Inflammatory macrophage treated with lipopolysaccharide for 1 hour (primary cell): ENCODE data around the gene GLIS1.
"Not testable (repeated sequence)": the region's sequence is repeated elsewhere in the genome, so short reads cannot be mapped to it uniquely, and the experiment has no call there.

ENCODE experiments used
- DNase-seq, 2 donors: peaks; one replicate each; pipeline ENCODE4 v3.0.0-alpha.2; 2020 to 2022

Gene GLIS1

DNA sequence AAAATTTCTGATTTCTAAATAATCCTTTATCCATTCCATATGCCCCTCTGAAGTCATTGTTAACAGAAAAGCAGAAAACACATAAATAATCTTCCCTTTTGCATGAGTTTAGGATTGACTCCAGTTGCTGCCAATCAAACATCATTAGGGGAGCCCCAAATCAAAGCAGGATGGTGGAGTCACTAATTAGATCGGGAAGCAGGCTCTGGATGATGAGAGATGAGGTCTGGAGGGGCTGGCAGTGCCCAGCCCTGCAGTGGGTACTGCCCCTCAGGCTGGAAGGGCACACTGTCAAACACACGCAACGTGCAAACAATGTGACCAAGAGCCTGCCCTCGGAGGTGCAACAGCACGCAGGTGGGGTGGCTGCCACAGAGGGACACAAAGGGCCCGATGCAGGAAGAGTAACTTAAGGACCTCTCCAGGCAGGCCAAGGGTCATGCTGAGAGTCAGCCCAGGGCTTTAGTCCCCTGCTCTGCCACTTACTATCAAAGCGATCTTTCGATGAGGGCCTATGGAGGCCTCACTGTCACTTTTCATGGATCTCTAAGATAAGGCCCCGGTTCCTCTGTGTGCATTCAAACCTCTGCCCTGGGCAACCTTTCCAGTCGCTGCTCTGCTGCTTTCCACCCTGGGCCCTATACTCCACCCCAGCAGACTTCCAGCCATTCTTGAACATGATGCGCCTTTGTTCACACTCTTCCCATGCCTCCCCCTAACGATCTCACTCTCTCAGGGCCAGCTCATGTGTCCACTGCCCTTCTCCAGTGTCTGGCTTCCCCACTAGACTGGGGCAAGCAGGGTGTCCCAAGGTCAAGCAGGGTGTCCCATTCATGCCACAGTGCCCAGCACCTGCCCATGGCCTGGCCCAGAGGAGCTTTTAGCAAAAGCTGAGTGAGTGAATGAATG lies 180.9 kb downstream of the GLIS1 start:
- DNase-seq, result no peak

GRCh38 chr1:53557369-53557768 lies 181.6 kb downstream of the GLIS1 start:
- DNase-seq, result no peak

GRCh38 chr1:53556657-53557227 lies 182.2 kb downstream of the GLIS1 start:
- DNase-seq, result no peak

DNA sequence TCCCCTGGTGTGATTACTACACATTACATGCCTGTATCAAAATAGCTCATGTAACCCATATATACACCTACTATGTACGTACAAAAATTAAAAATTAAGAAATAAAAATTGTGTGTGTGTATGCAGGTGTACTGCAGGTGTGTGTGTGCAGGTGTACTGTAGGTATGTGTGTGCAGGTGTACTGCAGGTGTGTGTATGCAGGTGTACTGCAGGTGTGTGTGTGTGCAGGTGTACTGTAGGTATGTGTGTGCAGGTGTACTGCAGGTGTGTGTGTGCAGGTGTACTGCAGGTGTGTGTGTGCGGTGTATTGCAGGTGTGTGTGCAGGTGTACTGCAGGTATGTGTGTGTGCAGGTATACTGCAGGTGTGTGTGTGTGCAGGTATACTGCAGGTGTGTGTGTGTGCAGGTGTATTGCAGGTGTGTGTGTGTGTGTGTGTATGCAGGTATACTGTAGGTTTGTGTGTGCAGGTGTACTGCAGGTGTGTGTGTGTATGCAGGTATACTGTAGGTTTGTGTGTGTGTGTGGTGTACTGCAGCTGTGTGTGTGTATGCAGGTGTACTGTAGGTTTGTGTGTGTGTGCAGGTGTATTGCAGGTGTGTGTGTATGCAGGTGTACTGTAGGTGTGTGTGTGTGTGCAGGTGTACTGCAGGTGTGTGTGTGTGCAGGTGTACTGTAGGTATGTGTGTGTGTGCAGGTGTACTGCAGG lies 183.2 kb downstream of the GLIS1 start:
- DNase-seq, result not testable (repeated sequence)

- DNase-seq, result no peak
Measured at GRCh38 chr1:53554592-53555305, 184.2 kb downstream of the GLIS1 start.

GRCh38 chr1:53553734-53554509 lies 185.0 kb downstream of the GLIS1 start:
- no peak for DNase-seq

DNA sequence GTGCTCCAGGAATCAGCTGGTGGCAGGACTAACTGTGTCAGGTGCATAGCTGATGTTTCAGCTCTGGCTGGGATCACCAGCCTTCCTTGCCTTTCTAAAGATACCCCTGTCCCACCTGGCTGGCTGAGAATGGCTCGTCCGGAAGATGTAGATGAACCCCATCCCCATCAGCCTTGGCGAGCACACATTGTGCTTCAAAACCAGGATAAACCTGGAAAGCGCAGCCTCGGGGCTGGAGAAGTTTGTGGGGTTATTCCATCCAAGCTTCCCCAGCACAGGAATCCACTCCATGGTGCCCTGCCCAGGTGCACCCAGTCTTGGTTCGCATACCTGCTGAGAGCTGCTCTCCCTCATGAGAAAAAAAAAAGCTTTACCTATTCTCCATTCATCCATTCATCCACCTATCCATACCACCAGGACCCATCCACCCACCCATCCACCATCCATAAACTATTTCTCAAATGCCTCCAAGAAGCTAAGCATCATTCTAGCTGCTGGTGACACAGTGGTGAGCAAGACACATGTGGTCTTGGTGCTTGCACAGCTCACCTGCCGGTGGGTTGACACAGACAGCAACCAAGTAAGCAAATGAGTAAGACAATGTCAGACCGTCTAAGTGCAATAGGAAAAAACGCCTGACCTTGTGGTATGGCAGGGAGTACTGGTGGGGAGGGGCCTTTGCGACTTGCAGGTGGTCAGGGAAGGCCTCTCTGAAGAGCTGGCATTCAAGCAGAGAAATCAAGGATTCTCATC lies 185.8 kb downstream of the GLIS1 start:
- no peak for DNase-seq

GRCh38 chr1:53552146-53552861 lies 186.7 kb downstream of the GLIS1 start:
- no peak for DNase-seq

DNA sequence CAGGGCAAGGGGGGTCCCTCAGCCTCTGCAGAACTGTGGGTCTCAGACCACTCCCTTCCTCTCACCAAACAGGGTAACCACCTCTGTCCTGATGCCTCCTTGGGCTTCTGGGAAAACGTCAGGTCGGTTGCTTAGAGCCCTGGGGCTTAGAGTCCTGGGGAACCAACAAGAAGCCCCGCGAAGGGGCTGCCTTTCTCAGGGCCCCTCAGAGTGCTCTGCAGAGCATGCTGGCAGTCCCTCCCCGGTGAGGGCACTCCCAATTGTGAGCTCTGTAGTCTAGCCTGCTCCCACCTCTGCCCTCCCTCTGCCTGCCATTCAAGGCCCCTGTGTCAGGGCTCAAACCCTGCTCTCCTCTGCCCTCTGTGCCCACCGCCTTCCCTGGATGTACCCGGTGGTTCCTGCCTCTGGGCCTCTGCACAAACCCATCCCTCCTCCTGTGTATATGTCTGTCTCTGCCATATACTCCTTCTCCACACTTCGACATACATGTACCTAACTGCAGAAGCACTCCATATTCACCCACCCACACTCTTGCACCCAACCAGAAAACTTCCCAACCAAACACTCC lies 187.5 kb downstream of the GLIS1 start:
- DNase-seq, result no peak

- DNase-seq, result no peak
Measured at GRCh38 chr1:53550201-53550741, 188.7 kb downstream of the GLIS1 start.

DNA sequence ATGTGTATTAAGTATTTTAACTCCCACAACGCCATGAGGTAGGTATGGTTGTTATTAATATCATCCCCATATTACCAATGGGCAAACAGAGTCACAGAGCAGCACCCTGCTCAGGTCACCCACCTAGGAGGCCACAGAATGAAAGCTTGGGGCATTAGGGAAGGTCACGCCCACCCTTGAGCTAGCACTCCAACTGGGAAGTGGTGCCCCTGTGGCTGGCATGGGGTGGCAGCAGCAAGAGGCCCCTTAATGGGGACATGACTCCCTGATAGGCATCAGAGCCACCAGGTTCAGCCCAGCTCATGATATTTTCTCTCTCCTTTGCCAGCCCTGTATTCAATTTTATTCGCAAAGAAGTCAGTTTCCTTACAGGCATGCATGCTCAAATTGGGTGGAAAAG lies 189.2 kb downstream of the GLIS1 start:
- no peak for DNase-seq

DNA sequence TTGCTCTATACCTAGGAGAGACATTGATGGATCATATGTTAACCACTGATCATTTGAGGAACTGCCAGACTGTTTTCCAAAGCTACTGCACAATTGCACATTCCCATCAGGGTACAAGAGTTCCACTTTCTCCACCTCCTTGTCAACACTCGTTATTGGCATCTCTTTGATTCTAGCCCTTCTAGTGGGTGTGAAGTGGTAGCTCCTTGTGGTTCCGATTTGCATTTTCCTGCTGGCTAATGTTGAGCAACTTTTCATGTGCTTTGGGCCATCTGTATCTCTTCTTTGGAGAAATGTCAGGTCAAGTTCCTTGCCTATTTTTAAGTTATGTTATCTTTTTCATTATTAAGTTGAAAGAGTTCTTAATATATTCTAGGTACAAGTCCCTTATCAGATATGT lies 189.7 kb downstream of the GLIS1 start:
- no peak for DNase-seq

DNA sequence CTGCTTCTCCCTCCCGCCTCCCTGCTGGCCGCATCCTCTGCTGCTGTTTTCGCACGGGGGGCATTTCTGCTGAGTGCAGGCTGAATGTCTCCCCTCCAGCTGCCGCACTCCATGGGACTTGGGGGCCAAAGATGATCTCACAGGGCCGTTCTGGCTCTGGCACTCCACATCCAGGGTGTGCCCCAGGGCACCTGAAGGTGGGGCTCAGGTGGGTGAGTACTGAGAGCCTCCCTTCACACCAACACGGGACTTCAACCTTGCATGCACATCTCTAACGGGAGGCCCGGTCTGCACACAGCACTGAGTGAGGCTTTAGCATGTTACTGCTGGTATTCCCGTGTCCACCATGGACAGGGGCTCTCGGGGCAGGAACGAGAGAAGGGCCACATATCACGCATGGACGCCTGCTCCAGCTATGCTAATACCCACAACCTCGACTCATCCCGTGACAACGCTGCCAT lies 190.9 kb downstream of the GLIS1 start:
- no peak for DNase-seq

DNA sequence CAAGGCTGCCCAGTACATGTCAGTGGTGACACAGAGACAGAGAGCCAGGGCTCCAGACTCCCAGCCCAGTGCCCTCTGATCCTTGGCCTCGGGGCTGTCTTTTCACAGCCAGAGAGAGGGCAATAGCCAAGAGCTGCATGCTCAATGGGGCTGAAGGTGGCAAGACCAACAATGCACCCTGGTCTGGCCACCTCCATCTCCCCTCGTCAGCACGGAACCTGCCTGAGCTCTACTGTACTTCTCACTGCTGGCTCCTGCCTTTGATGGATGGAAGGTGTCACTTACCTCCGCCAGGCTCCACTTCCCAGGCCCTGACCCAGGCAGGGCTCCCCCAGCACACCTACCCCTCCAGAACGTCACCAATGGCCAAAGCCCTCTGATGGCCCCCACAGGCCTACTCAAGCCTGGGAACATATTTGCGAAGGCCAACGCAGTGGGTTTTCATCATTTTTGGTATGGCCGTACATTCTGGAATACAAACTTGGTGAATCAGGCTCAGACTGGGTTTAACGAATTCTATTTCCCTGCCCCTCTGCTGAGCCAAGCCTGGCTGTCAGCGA lies 191.7 kb downstream of the GLIS1 start:
- DNase-seq, result no peak

DNA sequence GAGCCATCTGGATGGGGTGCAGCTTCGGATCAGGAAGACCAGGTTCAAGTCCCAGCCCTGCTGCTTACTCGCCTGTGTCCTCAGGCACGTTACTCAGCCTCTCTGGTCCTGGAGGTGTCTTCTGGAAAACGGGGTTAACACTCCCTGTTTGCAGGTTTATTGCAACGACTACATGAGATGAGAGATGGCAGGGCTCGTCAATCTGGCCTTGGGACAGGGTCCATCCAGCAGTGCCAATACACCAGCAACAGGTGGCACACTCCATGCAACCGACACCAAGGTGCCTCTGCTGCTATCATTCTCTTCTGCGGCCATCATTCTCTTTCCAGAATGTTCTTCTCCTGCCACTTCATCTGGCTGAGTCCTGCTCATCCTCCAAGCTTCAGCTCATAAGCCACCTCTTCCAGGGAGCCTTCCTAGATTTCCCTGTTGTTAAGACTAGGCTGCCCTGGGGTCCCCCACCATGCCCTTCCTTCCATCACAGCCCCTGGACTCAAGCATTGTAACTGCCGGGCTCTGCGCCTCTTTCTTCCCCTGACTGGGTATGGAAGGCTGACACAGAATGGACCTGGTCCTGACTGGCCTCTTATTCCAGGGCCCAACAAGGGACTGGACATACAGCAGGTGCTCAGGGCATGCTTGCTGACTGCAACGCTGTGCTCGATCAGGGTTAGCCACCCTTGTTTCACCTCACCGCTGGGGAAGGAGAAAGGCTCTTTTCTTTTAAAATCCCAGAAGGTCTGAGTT lies 192.4 kb downstream of the GLIS1 start:
- no peak for DNase-seq

DNA sequence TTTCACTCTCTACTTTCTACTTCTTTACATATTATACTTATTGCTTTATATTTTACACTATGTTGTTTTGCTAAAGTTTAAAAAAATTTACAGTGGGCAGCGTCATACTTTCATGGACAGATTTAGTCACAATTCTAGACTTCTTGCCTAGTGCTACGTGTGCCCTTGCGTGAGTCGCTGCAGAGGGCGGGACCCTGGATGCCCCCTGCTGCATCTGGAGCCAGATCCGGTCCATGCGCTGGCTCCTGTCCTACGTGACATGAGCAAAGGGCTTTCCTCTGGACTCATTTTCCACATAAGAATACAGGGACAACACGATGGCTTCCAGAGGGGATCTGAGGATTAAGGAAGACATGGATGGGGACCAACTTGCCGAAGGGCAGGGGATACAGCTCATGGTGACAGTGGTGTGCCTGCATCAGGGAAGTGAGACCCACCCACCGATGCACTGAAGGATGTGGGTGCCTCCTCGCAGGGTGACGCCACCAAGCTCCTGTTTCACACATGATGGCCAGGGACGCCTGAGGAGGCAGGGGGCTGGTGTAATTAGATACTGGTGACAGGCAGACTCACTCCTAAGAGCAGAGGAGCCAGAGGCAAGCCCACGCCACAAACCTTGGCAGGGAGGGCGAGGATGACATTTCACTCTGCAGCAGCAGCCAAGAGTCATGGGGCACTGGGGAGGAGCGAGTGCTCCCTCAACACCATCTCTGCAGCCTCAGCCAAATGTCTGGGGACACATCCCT lies 193.1 kb downstream of the GLIS1 start:
- DNase-seq, result no peak

GRCh38 chr1:53544728-53545515 lies 194.0 kb downstream of the GLIS1 start:
- no peak for DNase-seq
